GM12875 (cell line): ENCODE results near the gene GFER.
"Not testable (repeated sequence)": the region's sequence is repeated elsewhere in the genome, so short reads cannot be mapped to it uniquely, and the experiment has no call there.

Experiments
- H3K4me3 ChIP-seq: one replicate; pipeline ENCODE4 v1.5.1; 2011; ENCODE audit warnings: low read depth, low read length, control low read depth
- CTCF ChIP-seq: IDR thresholded peaks from 2 replicates; pipeline ENCODE4 v1.5.1; 2011; ENCODE audit warnings: low read depth, mild to moderate bottlenecking, control low read depth, inconsistent platforms, low read length, moderate library complexity, borderline replicate concordance; ENCODE audit not compliant: insufficient read depth

Gene GFER

GRCh38 chr16:2008631-2009163, 24.7 kb downstream of the GFER start:
- TF ChIP-seq CTCF: no peak
- H3K4me3 ChIP-seq: peak overlapping the region; percentile 73

GRCh38 chr16:2009164-2009711, 25.2 kb downstream of the GFER start:
- TF ChIP-seq CTCF: no peak
- H3K4me3 ChIP-seq: peak overlapping the region; percentile 73

- TF ChIP-seq CTCF: no peak
Observed at GRCh38 chr16:2009791-2010510, 26.0 kb downstream of the GFER start, which contains the start of gene ZNF598. ZNF598 (minus strand) TSS chr16:2009821.

GRCh38 chr16:2011726-2012125, 27.7 kb downstream of the GFER start:
- not testable (repeated sequence) for H3K4me3 ChIP-seq

More at GRCh38 chr16:2009791-2010510, 26.0 kb downstream of the GFER start, which contains the start of gene ZNF598:
- H3K4me3 ChIP-seq: peak within 1 kb of the TSS; percentile 73

- no peak for TF ChIP-seq CTCF
- H3K4me3 ChIP-seq: no peak overlapping the region
Observed at GRCh38 chr16:2013527-2013926, 29.5 kb downstream of the GFER start.

GRCh38 chr16:2015117-2015946, 31.3 kb downstream of the GFER start:
- no peak overlapping the region for H3K4me3 ChIP-seq
- no peak for TF ChIP-seq CTCF

- TF ChIP-seq CTCF: no peak
- no peak overlapping the region for H3K4me3 ChIP-seq
Observed at GRCh38 chr16:2015947-2016208, 31.9 kb downstream of the GFER start.
